K562 (cell line): ENCODE measurements around the gene KRTAP4-7. TPM values are rescaled to one million over a fixed set of nuclear protein-coding genes. Genes with fewer than 3 reads are reported as not detected.
A peak's percentile ranks its signal among the peaks of the same experiment; 100 is the strongest.

Source experiments
- BDP1 ChIP-seq: IDR thresholded peaks from 3 replicates; pipeline ENCODE4 v1.6.1; 2011; ENCODE audit not compliant: insufficient read length, insufficient read depth
- ELF2 ChIP-seq: fragments of 250-450 bp; sonication (Bioruptor Pico); IDR thresholded peaks from 2 replicates; pipeline ENCODE4 v1.5.0; 2021; ENCODE audit warnings: mild to moderate bottlenecking
- FOSL1 ChIP-seq: fragments of 200-800 bp; sonication (Bioruptor generic); conservative IDR thresholded peaks from 2 replicates; pipeline ENCODE4 v1.6.1; 2016; ENCODE audit warnings: missing genetic modification characterization, missing compliant biosample characterization
- HIVEP1 ChIP-seq: fragments of 250-450 bp; sonication (Bioruptor Pico); IDR thresholded peaks from 2 replicates; pipeline ENCODE4 v1.4.0; 2020; ENCODE audit warnings: mild to moderate bottlenecking
- KLF10 ChIP-seq: fragments of 250-450 bp; sonication (Bioruptor Pico); IDR thresholded peaks from 2 replicates; pipeline ENCODE4 v1.6.1; 2021; ENCODE audit warnings: matching md5 sums
- MEIS2 ChIP-seq: fragments of 450-650 bp; IDR thresholded peaks from 2 replicates; pipeline ENCODE4 v1.6.1; 2014; ENCODE audit warnings: mild to moderate bottlenecking; ENCODE audit not compliant: partially characterized antibody
- MNT ChIP-seq, 2 experiments: fragments of 450-650 bp; conservative IDR thresholded peaks; 2 replicates each; pipeline ENCODE4 v1.6.1; 2017; ENCODE audit warnings: mild to moderate bottlenecking in 2 of 2, moderate library complexity in 2 of 2
- NR2F6 ChIP-seq: fragments of 450-650 bp; formaldehyde crosslinking; IDR thresholded peaks from 2 replicates; pipeline ENCODE4 v1.4.0; 2020; ENCODE audit warnings: mild to moderate bottlenecking
- PHB ChIP-seq: fragments of 250-450 bp; sonication (Bioruptor Pico); IDR thresholded peaks from 2 replicates; pipeline ENCODE4 v1.5.0; 2021
- POLR3G ChIP-seq: IDR thresholded peaks from 2 replicates; pipeline ENCODE4 v1.6.1; 2011; ENCODE audit not compliant: insufficient read length, insufficient replicate concordance; ENCODE audit errors: extremely low read depth
- RHOXF2B ChIP-seq: fragments of 250-450 bp; sonication (Bioruptor Pico); conservative IDR thresholded peaks from 2 replicates; pipeline ENCODE4 v1.5.1; 2021
- RNF2 ChIP-seq: sonication (generic); IDR thresholded peaks from 2 replicates; pipeline ENCODE4 v1.6.1; 2016
- SAFB2 ChIP-seq: fragments of 200-400 bp; formaldehyde crosslinking; IDR thresholded peaks from 2 replicates; pipeline ENCODE4 v1.6.1; 2018; ENCODE audit warnings: borderline replicate concordance, low read length, low read depth, moderate library complexity; ENCODE audit not compliant: severe bottlenecking
- SMAD1 ChIP-seq: fragments of 150-350 bp; IDR thresholded peaks from 2 replicates; pipeline ENCODE4 v1.6.1; 2014; ENCODE audit warnings: low read length, low read depth; ENCODE audit not compliant: partially characterized antibody
- SMAD3 ChIP-seq: fragments of 450-650 bp; formaldehyde crosslinking; conservative IDR thresholded peaks from 2 replicates; pipeline ENCODE4 v1.4.0; 2020; ENCODE audit warnings: mild to moderate bottlenecking
- SMC3 ChIP-seq: conservative IDR thresholded peaks from 2 replicates; pipeline ENCODE4 v1.6.1; 2011; ENCODE audit warnings: low read depth, low read length, improper control_type of control experiment; ENCODE audit not compliant: insufficient read depth
- ZFPM2 ChIP-seq: fragments of 250-450 bp; sonication (Bioruptor Pico); IDR thresholded peaks from 2 replicates; pipeline ENCODE4 v1.5.1; 2022; ENCODE audit warnings: mild to moderate bottlenecking
- ZNF354B ChIP-seq: fragments of 250-450 bp; sonication (Bioruptor Pico); IDR thresholded peaks from 2 replicates; pipeline ENCODE4 v1.4.0; 2020
- ZNF511 ChIP-seq: sonication (generic); formaldehyde crosslinking; IDR thresholded peaks from 2 replicates; pipeline ENCODE4 v1.8.0; 2022; ENCODE audit warnings: mild to moderate bottlenecking, missing genetic modification reagents
- polyA plus RNA-seq, 8 experiments: library from polyadenylated mRNA; depleted of rRNA in 4 of 8; stranded (reverse) in 5 of 8; unstranded in 3 of 8; fragments of >200 nt; fragmentation: Nextera tagmentation in 2 of 8; fragmentation: Illumina TruSeq in 1 of 8; extraction: Ambion mirVana in 2 of 8; extraction: Trizol in 1 of 8; gene quantifications; 2 replicates each; pipeline versions ENCODE4 v1.2.1 to v1.2.3, GENCODE V29; 2011 to 2014; ENCODE audit warnings: inconsistent platforms in 1 of 8, missing spikeins in 1 of 8
- total RNA-seq, 7 experiments: library from RNA; depleted of rRNA in 6 of 7; stranded (reverse); fragments of >200 nt in 6 of 7; fragmentation: Illumina TruSeq in 2 of 7; extraction: Trizol in 2 of 7; gene quantifications; 2 replicates each; pipeline versions ENCODE4 v1.2.1 to v1.2.3, GENCODE V29; 2011 to 2021; ENCODE audit warnings: low replicate concordance in 1 of 7
- TF ChIP-seq, protein P1 (sequence below): fragments of 250-450 bp; sonication (Bioruptor Pico); IDR thresholded peaks from 2 replicates; pipeline ENCODE4 v1.8.0; 2022; ENCODE audit warnings: moderate library complexity, mild to moderate bottlenecking, inconsistent platforms
- TF ChIP-seq, protein P2 (sequence below): fragments of 250-450 bp; sonication (Bioruptor Pico); IDR thresholded peaks from 2 replicates; pipeline ENCODE4 v1.8.0; 2021; ENCODE audit warnings: moderate library complexity, mild to moderate bottlenecking, inconsistent platforms
- TF ChIP-seq, protein P3 (sequence below): fragments of 450-650 bp; IDR thresholded peaks from 2 replicates; pipeline ENCODE4 v1.6.1; 2016; ENCODE audit warnings: missing biosample characterization, missing genetic modification characterization
- TF ChIP-seq, protein P4 (sequence below): fragments of 450-650 bp; formaldehyde crosslinking; IDR thresholded peaks from 2 replicates; pipeline ENCODE4 v1.4.0; 2020; ENCODE audit warnings: mild to moderate bottlenecking, moderate library complexity

KRTAP4-7 gene
- total and polyA plus RNA-seq, 9 of the 15 experiments (the other 6 are each of a cell fraction or from before 2014, with no cell fraction given), result not detected

DNA sequence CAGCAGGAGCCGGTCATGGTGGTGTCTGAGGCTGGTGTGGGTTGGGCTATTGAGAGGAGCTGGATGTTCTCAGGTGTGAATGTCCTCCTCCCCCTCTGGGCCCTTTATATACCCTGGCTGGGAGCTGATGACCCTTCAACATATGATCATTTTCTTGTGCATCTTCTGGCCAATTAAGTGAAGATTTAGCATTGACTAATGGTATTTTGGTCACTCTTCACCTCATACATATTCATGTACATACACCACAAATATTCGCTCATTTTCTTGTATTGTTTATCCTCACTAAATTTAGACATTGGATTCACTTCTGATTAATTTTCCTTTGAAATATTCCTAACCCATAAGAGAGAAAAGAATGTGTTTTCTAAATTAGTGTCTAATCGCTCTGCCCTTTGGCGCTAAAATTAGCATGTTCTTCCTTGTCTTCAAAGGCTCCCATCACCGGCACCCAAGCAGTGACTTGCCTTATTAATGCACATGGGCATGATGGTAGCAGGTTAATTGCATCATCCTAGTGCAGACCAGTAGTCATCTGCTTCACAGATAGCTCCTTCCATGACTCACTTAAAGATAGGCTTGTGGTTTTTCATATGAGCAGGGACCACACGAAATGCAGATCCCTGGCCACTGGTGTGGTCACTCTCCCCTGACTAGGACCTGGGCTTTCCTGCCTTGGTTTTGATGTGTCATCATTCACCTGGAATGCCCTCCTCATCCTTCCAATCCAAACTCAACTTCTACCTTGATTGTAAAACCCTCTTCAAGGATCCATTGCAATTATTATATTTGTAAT, 17.9 kb upstream of the KRTAP4-7 start, which contains the start of gene KRTAP2-4 (continued):
- TF ChIP-seq SMAD3, result no peak
- TF ChIP-seq SMAD1, result no peak
- TF ChIP-seq ELF2 (CRISPR knock-in tag), result no peak
- no peak for TF ChIP-seq PHB (CRISPR knock-in tag)
- no peak for TF ChIP-seq ZNF354B (CRISPR knock-in tag)
- TF ChIP-seq, protein P1, sequence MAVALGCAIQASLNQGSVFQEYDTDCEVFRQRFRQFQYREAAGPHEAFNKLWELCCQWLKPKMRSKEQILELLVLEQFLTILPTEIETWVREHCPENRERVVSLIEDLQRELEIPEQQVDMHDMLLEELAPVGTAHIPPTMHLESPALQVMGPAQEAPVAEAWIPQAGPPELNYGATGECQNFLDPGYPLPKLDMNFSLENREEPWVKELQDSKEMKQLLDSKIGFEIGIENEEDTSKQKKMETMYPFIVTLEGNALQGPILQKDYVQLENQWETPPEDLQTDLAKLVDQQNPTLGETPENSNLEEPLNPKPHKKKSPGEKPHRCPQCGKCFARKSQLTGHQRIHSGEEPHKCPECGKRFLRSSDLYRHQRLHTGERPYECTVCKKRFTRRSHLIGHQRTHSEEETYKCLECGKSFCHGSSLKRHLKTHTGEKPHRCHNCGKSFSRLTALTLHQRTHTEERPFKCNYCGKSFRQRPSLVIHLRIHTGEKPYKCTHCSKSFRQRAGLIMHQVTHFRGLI, result peak; percentile 10; the same call in 1 of the 2 replicates
- no peak for TF ChIP-seq KLF10
- TF ChIP-seq RNF2, result peak; percentile 66; the same call in 1 of the 2 replicates
- TF ChIP-seq MEIS2, result no peak
- no peak for TF ChIP-seq POLR3G
- TF ChIP-seq RHOXF2B, result no peak
- TF ChIP-seq FOSL1 (tag), result peak; percentile 99
- TF ChIP-seq, protein P2, sequence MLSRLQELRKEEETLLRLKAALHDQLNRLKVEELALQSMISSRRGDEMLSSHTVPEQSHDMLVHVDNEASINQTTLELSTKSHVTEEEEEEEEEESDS (CRISPR knock-in tag), result no peak
- TF ChIP-seq SMC3, result no peak
- no peak for TF ChIP-seq ZFPM2
- no peak for TF ChIP-seq NR2F6
- no peak for TF ChIP-seq BDP1
- TF ChIP-seq, protein P3, sequence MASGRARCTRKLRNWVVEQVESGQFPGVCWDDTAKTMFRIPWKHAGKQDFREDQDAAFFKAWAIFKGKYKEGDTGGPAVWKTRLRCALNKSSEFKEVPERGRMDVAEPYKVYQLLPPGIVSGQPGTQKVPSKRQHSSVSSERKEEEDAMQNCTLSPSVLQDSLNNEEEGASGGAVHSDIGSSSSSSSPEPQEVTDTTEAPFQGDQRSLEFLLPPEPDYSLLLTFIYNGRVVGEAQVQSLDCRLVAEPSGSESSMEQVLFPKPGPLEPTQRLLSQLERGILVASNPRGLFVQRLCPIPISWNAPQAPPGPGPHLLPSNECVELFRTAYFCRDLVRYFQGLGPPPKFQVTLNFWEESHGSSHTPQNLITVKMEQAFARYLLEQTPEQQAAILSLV (tag), result peak; percentile 75
- no peak for TF ChIP-seq MNT (conservative IDR thresholded peaks at IDR 0.05)
- no peak for TF ChIP-seq HIVEP1
- no peak for TF ChIP-seq SAFB2
- no peak for TF ChIP-seq ZNF511 (CRISPR knock-in tag)
- TF ChIP-seq, protein P4, sequence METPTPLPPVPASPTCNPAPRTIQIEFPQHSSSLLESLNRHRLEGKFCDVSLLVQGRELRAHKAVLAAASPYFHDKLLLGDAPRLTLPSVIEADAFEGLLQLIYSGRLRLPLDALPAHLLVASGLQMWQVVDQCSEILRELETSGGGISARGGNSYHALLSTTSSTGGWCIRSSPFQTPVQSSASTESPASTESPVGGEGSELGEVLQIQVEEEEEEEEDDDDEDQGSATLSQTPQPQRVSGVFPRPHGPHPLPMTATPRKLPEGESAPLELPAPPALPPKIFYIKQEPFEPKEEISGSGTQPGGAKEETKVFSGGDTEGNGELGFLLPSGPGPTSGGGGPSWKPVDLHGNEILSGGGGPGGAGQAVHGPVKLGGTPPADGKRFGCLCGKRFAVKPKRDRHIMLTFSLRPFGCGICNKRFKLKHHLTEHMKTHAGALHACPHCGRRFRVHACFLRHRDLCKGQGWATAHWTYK (CRISPR knock-in tag), result no peak
